Liver (tissue), 9 donors: ENCODE measurements around the gene PLLP. TPM values are rescaled to one million over a fixed set of nuclear protein-coding genes. Genes with fewer than 3 reads are reported as not detected.

ENCODE experiments used
- DNase-seq: peaks from one replicate; pipeline ENCODE4 v3.0.0-alpha.2; 2017; ENCODE audit warnings: low spot score
- H3K27ac ChIP-seq, 2 donors: one replicate each; pipeline ENCODE4 v1.7.0; 2013; ENCODE audit warnings: inconsistent platforms in 2 of 2, low read length in 2 of 2, control low read depth in 1 of 2, low read depth in 1 of 2, mild to moderate bottlenecking in 1 of 2
- H3K27me3 ChIP-seq, 4 donors: one replicate each; pipeline versions ENCODE4 v1.6.1 to v1.7.0; 2013; ENCODE audit warnings: low read length in 3 of 4, inconsistent platforms in 1 of 4, mild to moderate bottlenecking in 1 of 4, moderate library complexity in 1 of 4; ENCODE audit not compliant: control insufficient read depth in 4 of 4, insufficient read depth in 4 of 4
- H3K36me3 ChIP-seq, 4 donors: one replicate each; pipeline versions ENCODE4 v1.6.1 to v1.7.0; 2013; ENCODE audit warnings: low read length in 3 of 4, mild to moderate bottlenecking in 3 of 4, low read depth in 1 of 4, moderate library complexity in 1 of 4; ENCODE audit not compliant: control insufficient read depth in 4 of 4, insufficient read depth in 3 of 4
- H3K4me1 ChIP-seq, 4 donors: one replicate each; pipeline versions ENCODE4 v1.6.1 to v1.7.0; 2013; ENCODE audit warnings: low read length in 3 of 4, mild to moderate bottlenecking in 3 of 4, moderate library complexity in 1 of 4; ENCODE audit not compliant: control insufficient read depth in 4 of 4, insufficient read depth in 4 of 4
- H3K4me3 ChIP-seq, 3 donors: one replicate each; pipeline versions ENCODE4 v1.6.1 to v1.7.0; 2013; ENCODE audit warnings: low read length in 3 of 3, control low read depth in 1 of 3, low read depth in 1 of 3, mild to moderate bottlenecking in 1 of 3
- H3K9ac ChIP-seq, 2 donors: one replicate each; pipeline ENCODE4 v1.7.0; 2013; ENCODE audit warnings: low read length in 2 of 2, mild to moderate bottlenecking in 2 of 2, moderate library complexity in 2 of 2, control low read depth in 1 of 2, low read depth in 1 of 2
- H3K9me3 ChIP-seq, 4 donors: one replicate each; pipeline versions ENCODE4 v1.6.1 to v1.7.0; 2013; ENCODE audit warnings: low read length in 3 of 4; ENCODE audit not compliant: control insufficient read depth in 4 of 4
- CTCF ChIP-seq: fragments of 150-350 bp; IDR thresholded peaks from 2 replicates; pipeline ENCODE4 v1.5.1; 2017; ENCODE audit warnings: improper control_type of control experiment, low read depth, low read length; ENCODE audit not compliant: missing input control
- EGR1 ChIP-seq, 2 donors: IDR thresholded peaks; 2 replicates each; pipeline ENCODE4 v1.6.1; 2016 to 2018; ENCODE audit warnings: antibody characterized with exemption in 2 of 2, low read depth in 2 of 2
- HNF4A ChIP-seq, 2 donors: conservative IDR thresholded peaks; 2 replicates each; pipeline ENCODE4 v1.6.1; 2016; ENCODE audit warnings: antibody characterized with exemption in 2 of 2, mild to moderate bottlenecking in 2 of 2
- HNF4G ChIP-seq: IDR thresholded peaks from 2 replicates; pipeline ENCODE4 v1.6.1; 2016; ENCODE audit warnings: antibody characterized with exemption
- JUND ChIP-seq, 2 donors: IDR thresholded peaks; 2 replicates each; pipeline ENCODE4 v1.6.1; 2016; ENCODE audit warnings: antibody characterized with exemption in 2 of 2
- NR2F2 ChIP-seq: IDR thresholded peaks from 2 replicates; pipeline ENCODE4 v1.6.1; 2016; ENCODE audit warnings: antibody characterized with exemption
- REST ChIP-seq: IDR thresholded peaks from 2 replicates; pipeline ENCODE4 v1.6.1; 2016; ENCODE audit warnings: antibody characterized with exemption, mild to moderate bottlenecking
- SP1 ChIP-seq: IDR thresholded peaks from 2 replicates; pipeline ENCODE4 v1.6.1; 2018; ENCODE audit warnings: antibody characterized with exemption, mild to moderate bottlenecking
- TAF1 ChIP-seq: conservative IDR thresholded peaks from 2 replicates; pipeline ENCODE4 v1.6.1; 2016; ENCODE audit warnings: antibody characterized with exemption, mild to moderate bottlenecking
- YY1 ChIP-seq: IDR thresholded peaks from 2 replicates; pipeline ENCODE4 v1.6.1; 2016; ENCODE audit warnings: antibody characterized with exemption, mild to moderate bottlenecking
- ZBTB33 ChIP-seq: IDR thresholded peaks from 2 replicates; pipeline ENCODE4 v1.6.1; 2016; ENCODE audit warnings: antibody characterized with exemption
- WGBS: extraction: QIAGEN DNeasy Blood & Tissue Kit; methylation state at CpG from one replicate; pipeline ENCODE4 v1.1.7; 2013; 5-methylcytosine and 5-hydroxymethylcytosine counted together
- polyA plus RNA-seq, 2 donors: library from polyadenylated mRNA; stranded (reverse) in 1 of 2; unstranded in 1 of 2; fragments of 200-250 nt in 1 of 2; fragments of >200 nt in 1 of 2; fragmentation: Nextera tagmentation in 1 of 2; extraction: Ambion mirVana in 1 of 2; gene quantifications; one replicate each; pipeline versions ENCODE4 v1.2.1 to v1.2.3, GENCODE V29; 2013 to 2015
- total RNA-seq, 2 donors: library from RNA; depleted of rRNA; stranded (reverse); fragments of >200 nt; gene quantifications; one replicate each; pipeline ENCODE4 v1.2.3, GENCODE V29; 2014
- donor health status: healthy.
- donor health status: healthy.
- donor health status: healthy.
- donor health status: healthy.
- donor health status: healthy.

Gene PLLP
- total and polyA plus RNA-seq, 4 donors = 1.4 to 5.2 (median 2.7) TPM

GRCh38 chr16:57273359-57273758, 11.1 kb downstream of the PLLP start:
- H3K9ac ChIP-seq = no peak overlapping the region
- H3K36me3 ChIP-seq = no peaks in the 10 kb centered on the region
- 86% methylated on average over 1 of the region's 1 CpG for WGBS
- no peak for DNase-seq
- H3K4me3 ChIP-seq = no peak overlapping the region
- peaks cover 0 to 7% (median 1%) of the 10 kb centered on the region in 4 donors for H3K4me1 ChIP-seq
- H3K9me3 ChIP-seq = no peaks in the 10 kb centered on the region
- no peaks in the 10 kb centered on the region for H3K27me3 ChIP-seq
- TF ChIP-seq HNF4G = no peak
- TF ChIP-seq ZBTB33 = no peak
- TF ChIP-seq YY1 = no peak
- no peak for TF ChIP-seq EGR1 (IDR thresholded peaks at IDR 0.05; ENCODE audit: low read depth in 2 of 2)
- TF ChIP-seq SP1 = no peak
- no peak for TF ChIP-seq TAF1
- TF ChIP-seq NR2F2 = no peak
- no peak for TF ChIP-seq HNF4A (conservative IDR thresholded peaks at IDR 0.05)
- TF ChIP-seq REST = no peak
- no peak for TF ChIP-seq JUND (IDR thresholded peaks at IDR 0.05)
- TF ChIP-seq CTCF = no peak
- H3K27ac ChIP-seq = no peak overlapping the region

- H3K4me1 ChIP-seq = peaks cover 0 to 9% (median 1%) of the 10 kb centered on the region in 4 donors
- H3K36me3 ChIP-seq = no peaks in the 10 kb centered on the region
- H3K4me3 ChIP-seq = no peak overlapping the region
- TF ChIP-seq ZBTB33 = no peak
- no peak for TF ChIP-seq TAF1
- WGBS = 93% methylated on average over 5 of the region's 5 CpGs
- H3K9me3 ChIP-seq = no peaks in the 10 kb centered on the region
- no peak for DNase-seq
- H3K9ac ChIP-seq = no peak overlapping the region
- H3K27ac ChIP-seq = no peak overlapping the region
- no peaks in the 10 kb centered on the region for H3K27me3 ChIP-seq
These were observed 12.5 kb downstream of the PLLP start for GRCh38 chr16:57271867-57272495.
